GM21390 (cell line): ENCODE data around the gene LILRB2.
"Not testable (repeated sequence)": the region's sequence is repeated elsewhere in the genome, so short reads cannot be mapped to it uniquely, and the experiment has no call there.

Source experiments
- ATAC-seq: cut with Tn5 transposase; IDR thresholded peaks from one replicate; pipeline ENCODE4 v1.9.1; 2021; ENCODE audit not compliant: unreplicated experiment

The LILRB2 gene

GRCh38 chr19:54243809-54244208 is 37.1 kb downstream of the LILRB2 start:
- not testable (repeated sequence) for ATAC-seq

- not testable (repeated sequence) for ATAC-seq
Measured at GRCh38 chr19:54242646-54243045, 38.3 kb downstream of the LILRB2 start, which contains the start of gene LILRA6. Gene LILRA6, minus strand, starts transcription at chr19:54242790.

GRCh38 chr19:54242234-54242633 is 38.7 kb downstream of the LILRB2 start:
- not testable (repeated sequence) for ATAC-seq

GRCh38 chr19:54240372-54241336 is 40.3 kb downstream of the LILRB2 start:
- not testable (repeated sequence) for ATAC-seq

- not testable (repeated sequence) for ATAC-seq
Measured at GRCh38 chr19:54239491-54240371, 41.2 kb downstream of the LILRB2 start.

GRCh38 chr19:54233941-54234340 is 47.0 kb downstream of the LILRB2 start:
- ATAC-seq = no peak

- no peak for ATAC-seq
Measured at GRCh38 chr19:54231077-54231931, 49.6 kb downstream of the LILRB2 start.

GRCh38 chr19:54230031-54230430 is 50.9 kb downstream of the LILRB2 start:
- no peak for ATAC-seq

- no peak for ATAC-seq
Measured at GRCh38 chr19:54229146-54229545, 51.8 kb downstream of the LILRB2 start.

- ATAC-seq = not testable (repeated sequence)
Measured at GRCh38 chr19:54224619-54225018, 56.3 kb downstream of the LILRB2 start.

- not testable (repeated sequence) for ATAC-seq
Measured at GRCh38 chr19:54223937-54224281, 57.0 kb downstream of the LILRB2 start.
